ENCODE results near the gene PIGZ. TPM values are rescaled to one million over a fixed set of nuclear protein-coding genes. Genes with fewer than 3 reads are reported as not detected.

Gene PIGZ
- total RNA-seq, 2 donors from 2014 or later = 63.7 to 126 TPM

- Histone ChIP-seq H3K4me1 (peaks cover 8% of the 10 kb centered on the region), H3K9me3 (no peaks in the 10 kb centered on the region), H3K27me3 (no peaks in the 10 kb centered on the region), H3K36me3 (no peaks in the 10 kb centered on the region), H3K27ac (peak overlapping the region; percentile 97), H3K9ac (ENCODE audit: low read depth in 2 of 2, low read length in 2 of 2) (peak overlapping the region; percentile 83 to 96), H3K4me3 (peak overlapping the region; percentile 98)
- DNase-seq = peak; percentile 47
- intact Hi-C loops (cut with DNase I) = no loop called here
- TF ChIP-seq CTCF (IDR thresholded peaks at IDR 0.05) = no peak
Observed at GRCh38 chr3:196942915-196943277, 25.7 kb downstream of the PIGZ start.

GRCh38 chr3:196942226-196942914 lies 26.3 kb downstream of the PIGZ start, which contains the start of gene NCBP2:
NCBP2 (minus strand) TSS chr3:196942528; CDS start chr3:196942503, 25 bp downstream.
- H3K9ac ChIP-seq (ENCODE audit: low read depth in 2 of 2, low read length in 2 of 2) = peak within 1 kb of the TSS; percentile 83 to 96
- peak within 1 kb of the TSS; percentile 97 for H3K27ac ChIP-seq
- no peaks in the 10 kb centered on the region for H3K27me3 ChIP-seq
- H3K4me3 ChIP-seq = peak within 1 kb of the TSS; percentile 98
- peak; percentile 99 for DNase-seq
- peaks cover 8% of the 10 kb centered on the region for H3K4me1 ChIP-seq
- H3K36me3 ChIP-seq = no peaks in the 10 kb centered on the region
- intact Hi-C loops (cut with DNase I) = no loop called here
- TF ChIP-seq CTCF (IDR thresholded peaks at IDR 0.05) = peak; percentile 48
- H3K9me3 ChIP-seq = no peaks in the 10 kb centered on the region

GRCh38 chr3:196941729-196942225 lies 26.9 kb downstream of the PIGZ start:
- Histone ChIP-seq H3K36me3 (peaks cover 2% of the 10 kb centered on the region), H3K9ac (ENCODE audit: low read depth in 2 of 2, low read length in 2 of 2) (peak overlapping the region; percentile 83 to 96), H3K4me3 (peak overlapping the region; percentile 98), H3K4me1 (peaks cover 8% of the 10 kb centered on the region), H3K27me3 (no peaks in the 10 kb centered on the region), H3K27ac (peak overlapping the region; percentile 97), H3K9me3 (no peaks in the 10 kb centered on the region)
- peak; percentile 67 for DNase-seq
- intact Hi-C loops (cut with DNase I) = no loop called here
- no peak for TF ChIP-seq CTCF (IDR thresholded peaks at IDR 0.05)

- DNase-seq = no peak
- Histone ChIP-seq H3K36me3 (peaks cover 16% of the 10 kb centered on the region), H3K27ac (no peak overlapping the region), H3K4me3 (no peak overlapping the region), H3K9ac (ENCODE audit: low read depth in 2 of 2, low read length in 2 of 2) (no peak overlapping the region), H3K27me3 (no peaks in the 10 kb centered on the region), H3K9me3 (no peaks in the 10 kb centered on the region), H3K4me1 (peaks cover 5% of the 10 kb centered on the region)
- no peak for TF ChIP-seq CTCF (IDR thresholded peaks at IDR 0.05)
- intact Hi-C loops (cut with DNase I) = no loop called here
Observed at GRCh38 chr3:196938576-196938975, 30.1 kb downstream of the PIGZ start.

- TF ChIP-seq CTCF (IDR thresholded peaks at IDR 0.05) = no peak
Observed at GRCh38 chr3:196938124-196938523, 30.5 kb downstream of the PIGZ start.

More at GRCh38 chr3:196938124-196938523, 30.5 kb downstream of the PIGZ start:
- Histone ChIP-seq H3K9me3 (no peaks in the 10 kb centered on the region), H3K4me3 (no peak overlapping the region), H3K27me3 (no peaks in the 10 kb centered on the region), H3K4me1 (peaks cover under 1% of the 10 kb centered on the region), H3K36me3 (peaks cover 16% of the 10 kb centered on the region), H3K27ac (no peak overlapping the region), H3K9ac (ENCODE audit: low read depth in 2 of 2, low read length in 2 of 2) (no peak overlapping the region)
- intact Hi-C loops (cut with DNase I) = no loop called here
- no peak for DNase-seq
